Urinary bladder (tissue), 4 donors: ENCODE measurements around the gene NOL4L. TPM values are rescaled to one million over a fixed set of nuclear protein-coding genes. Genes with fewer than 3 reads are reported as not detected.
A peak's percentile ranks its signal among the peaks of the same experiment; 100 is the strongest.
"Not testable (repeated sequence)": the region's sequence is repeated elsewhere in the genome, so short reads cannot be mapped to it uniquely, and the experiment has no call there.

ENCODE experiments used
- DNase-seq: peaks from one replicate; pipeline ENCODE4 v3.0.0-alpha.2; 2015; ENCODE audit errors: extremely low spot score
- H3K27ac ChIP-seq: one replicate; pipeline ENCODE4 v1.5.1; 2013; ENCODE audit warnings: low read depth, mild to moderate bottlenecking, moderate library complexity
- H3K36me3 ChIP-seq: one replicate; pipeline ENCODE4 v1.6.1; 2013; ENCODE audit warnings: mild to moderate bottlenecking, moderate library complexity; ENCODE audit not compliant: insufficient read depth
- H3K4me1 ChIP-seq: one replicate; pipeline ENCODE4 v1.6.1; 2013; ENCODE audit warnings: mild to moderate bottlenecking, moderate library complexity; ENCODE audit not compliant: insufficient read depth
- H3K4me3 ChIP-seq: one replicate; pipeline ENCODE4 v1.5.1; 2013; ENCODE audit warnings: low read depth, low read length
- WGBS: extraction: QIAGEN DNeasy Blood & Tissue Kit; methylation state at CpG from one replicate; pipeline ENCODE4 v1.1.7; 2013; 5-methylcytosine and 5-hydroxymethylcytosine counted together
- polyA plus RNA-seq: library from polyadenylated mRNA; stranded (reverse); fragments of 200-250 nt; gene quantifications from one replicate; pipeline ENCODE4 v1.2.3, GENCODE V29; 2013
- total RNA-seq: library from RNA; depleted of rRNA; stranded (reverse); fragments of >200 nt; gene quantifications from one replicate; pipeline ENCODE4 v1.2.3, GENCODE V29; 2014
- donor health status: healthy with polysubstance abuse.
- donor health status: healthy.

The NOL4L gene
- total and polyA plus RNA-seq, 2 donors = 9.1 to 11.5 TPM

GRCh38 chr20:32596681-32597252 lies 11.6 kb upstream of the NOL4L start:
- Histone ChIP-seq H3K4me1 (no peaks in the 10 kb centered on the region), H3K36me3 (no peaks in the 10 kb centered on the region), H3K27ac (no peak overlapping the region), H3K4me3 (no peak overlapping the region)
- WGBS = 79% methylated on average over 2 of the region's 2 CpGs
- DNase-seq = no peak

DNA sequence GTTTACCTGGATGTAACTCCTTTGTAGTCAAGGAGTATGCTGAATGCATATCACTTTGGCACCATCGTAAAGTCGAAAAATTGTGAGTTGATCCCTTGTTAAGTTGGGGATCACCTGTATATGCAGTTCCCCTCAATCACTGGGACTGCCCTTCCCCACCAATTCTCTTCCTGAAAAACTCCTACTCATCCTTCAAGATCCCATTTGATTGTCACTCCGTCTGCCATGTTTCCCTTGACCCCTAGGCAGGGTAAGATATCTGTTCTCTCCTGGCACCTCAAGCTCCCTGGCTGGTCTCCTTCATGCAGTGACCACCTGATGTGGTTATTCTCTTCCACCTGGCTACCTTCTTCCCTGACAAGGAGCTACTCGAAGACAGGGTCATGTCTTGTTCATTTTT lies 10.0 kb upstream of the NOL4L start:
- 94% methylated on average over 4 of the region's 4 CpGs for WGBS
- no peaks in the 10 kb centered on the region for H3K36me3 ChIP-seq
- H3K4me3 ChIP-seq = no peak overlapping the region
- DNase-seq = no peak
- no peaks in the 10 kb centered on the region for H3K4me1 ChIP-seq
- no peak overlapping the region for H3K27ac ChIP-seq

GRCh38 chr20:32594669-32595068 lies 9.5 kb upstream of the NOL4L start:
- H3K4me3 ChIP-seq, H3K4me1 ChIP-seq, H3K36me3 ChIP-seq, DNase-seq, H3K27ac ChIP-seq: not testable (repeated sequence)
- WGBS = 95% methylated on average over 5 of the region's 5 CpGs

GRCh38 chr20:32594204-32594603 lies 9.1 kb upstream of the NOL4L start:
- H3K4me1 ChIP-seq = no peaks in the 10 kb centered on the region
- H3K36me3 ChIP-seq = no peaks in the 10 kb centered on the region
- 97% methylated on average over 5 of the region's 5 CpGs for WGBS
- H3K4me3 ChIP-seq = no peak overlapping the region
- H3K27ac ChIP-seq = no peak overlapping the region
- DNase-seq = no peak

GRCh38 chr20:32592616-32593015 lies 7.5 kb upstream of the NOL4L start:
- 95% methylated on average over 4 of the region's 4 CpGs for WGBS
- DNase-seq, H3K27ac ChIP-seq, H3K36me3 ChIP-seq, H3K4me1 ChIP-seq, H3K4me3 ChIP-seq: not testable (repeated sequence)

GRCh38 chr20:32592022-32592421 lies 6.9 kb upstream of the NOL4L start:
- Histone ChIP-seq H3K36me3 (no peaks in the 10 kb centered on the region), H3K27ac (no peak overlapping the region), H3K4me3 (no peak overlapping the region), H3K4me1 (no peaks in the 10 kb centered on the region)
- WGBS = 95% methylated on average over 3 of the region's 3 CpGs
- no peak for DNase-seq

DNA sequence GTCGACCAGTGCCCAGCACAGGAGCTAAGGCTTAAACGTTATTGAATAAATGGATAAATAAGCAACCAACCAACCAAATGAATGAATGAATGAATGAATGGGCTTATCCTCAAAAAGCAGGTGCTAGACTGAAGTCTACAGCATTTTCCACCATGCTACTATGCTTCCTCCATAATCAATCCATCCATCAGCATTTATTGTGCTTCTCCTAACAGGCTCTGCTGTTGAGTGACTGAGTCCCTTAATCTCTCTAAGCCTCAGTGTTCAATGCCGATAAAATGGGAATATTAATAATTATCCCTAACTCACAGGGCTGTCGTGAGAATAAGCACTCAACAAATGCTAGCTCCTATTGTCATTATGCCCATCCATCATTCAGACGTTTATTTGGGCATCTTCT lies 4.6 kb upstream of the NOL4L start:
- Histone ChIP-seq H3K4me1 (no peaks in the 10 kb centered on the region), H3K36me3 (no peaks in the 10 kb centered on the region), H3K4me3 (no peak overlapping the region), H3K27ac (no peak overlapping the region)
- no peak for DNase-seq
- WGBS = 77% methylated on average over 5 of the region's 5 CpGs

- DNase-seq = no peak
- Histone ChIP-seq H3K4me1 (no peaks in the 10 kb centered on the region), H3K4me3 (no peak overlapping the region), H3K36me3 (no peaks in the 10 kb centered on the region), H3K27ac (no peak overlapping the region)
- 79% methylated on average over 5 of the region's 5 CpGs for WGBS
Measured at GRCh38 chr20:32589256-32589655, 4.1 kb upstream of the NOL4L start.

- H3K4me1 ChIP-seq = no peaks in the 10 kb centered on the region
- H3K4me3 ChIP-seq = no peak overlapping the region
- WGBS = 76% methylated on average over 5 of the region's 5 CpGs
- no peaks in the 10 kb centered on the region for H3K36me3 ChIP-seq
- no peak for DNase-seq
- H3K27ac ChIP-seq = no peak overlapping the region
Measured at GRCh38 chr20:32588040-32588439, 2.9 kb upstream of the NOL4L start.

- Histone ChIP-seq H3K36me3 (no peaks in the 10 kb centered on the region), H3K4me1 (no peaks in the 10 kb centered on the region), H3K27ac (no peak overlapping the region), H3K4me3 (no peak overlapping the region)
- DNase-seq = no peak
- WGBS = 61% methylated on average over 8 of the region's 8 CpGs
Measured at GRCh38 chr20:32586291-32586690, 1.2 kb upstream of the NOL4L start.

DNA sequence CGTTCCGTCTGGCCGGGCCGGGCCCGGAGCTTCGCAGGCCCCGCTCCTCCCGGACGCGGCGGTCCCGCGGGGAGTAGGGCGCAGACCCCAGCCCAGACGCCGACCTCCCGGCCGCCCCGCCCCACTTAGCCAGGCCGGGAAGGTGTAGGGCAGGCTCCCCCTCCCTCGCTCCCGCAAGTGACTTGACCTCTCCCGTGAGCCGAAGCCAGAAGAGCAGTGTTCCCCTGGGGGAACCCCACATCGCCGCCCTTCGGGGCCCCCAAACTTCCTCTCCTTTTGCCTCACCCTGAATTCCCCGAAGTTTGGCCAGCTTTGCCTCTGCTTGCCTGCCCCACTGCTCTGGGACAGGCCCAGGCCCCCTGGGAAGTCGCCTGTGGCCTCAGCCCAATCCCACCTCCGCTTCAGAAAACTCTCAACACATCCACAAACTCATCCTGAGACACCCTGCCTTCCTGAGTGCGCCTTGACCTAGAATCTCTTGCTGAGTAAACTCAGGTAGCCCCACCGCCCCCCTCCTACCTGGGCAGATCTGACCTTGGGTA lies 524 bp upstream of the NOL4L start:
- no peak for DNase-seq
- 21% methylated on average over 32 of the region's 32 CpGs for WGBS
- H3K27ac ChIP-seq = no peak overlapping the region
- H3K4me1 ChIP-seq = no peaks in the 10 kb centered on the region
- H3K36me3 ChIP-seq = no peaks in the 10 kb centered on the region
- peak overlapping the region; percentile 56 for H3K4me3 ChIP-seq

GRCh38 chr20:32583581-32584070 lies 1.5 kb downstream of the NOL4L start:
- H3K36me3 ChIP-seq = no peaks in the 10 kb centered on the region
- WGBS = under 1% methylated on average over 45 of the region's 52 CpGs
- H3K27ac ChIP-seq = no peak overlapping the region
- DNase-seq = no peak
- H3K4me1 ChIP-seq = no peaks in the 10 kb centered on the region
- peak overlapping the region; percentile 56 for H3K4me3 ChIP-seq

DNA sequence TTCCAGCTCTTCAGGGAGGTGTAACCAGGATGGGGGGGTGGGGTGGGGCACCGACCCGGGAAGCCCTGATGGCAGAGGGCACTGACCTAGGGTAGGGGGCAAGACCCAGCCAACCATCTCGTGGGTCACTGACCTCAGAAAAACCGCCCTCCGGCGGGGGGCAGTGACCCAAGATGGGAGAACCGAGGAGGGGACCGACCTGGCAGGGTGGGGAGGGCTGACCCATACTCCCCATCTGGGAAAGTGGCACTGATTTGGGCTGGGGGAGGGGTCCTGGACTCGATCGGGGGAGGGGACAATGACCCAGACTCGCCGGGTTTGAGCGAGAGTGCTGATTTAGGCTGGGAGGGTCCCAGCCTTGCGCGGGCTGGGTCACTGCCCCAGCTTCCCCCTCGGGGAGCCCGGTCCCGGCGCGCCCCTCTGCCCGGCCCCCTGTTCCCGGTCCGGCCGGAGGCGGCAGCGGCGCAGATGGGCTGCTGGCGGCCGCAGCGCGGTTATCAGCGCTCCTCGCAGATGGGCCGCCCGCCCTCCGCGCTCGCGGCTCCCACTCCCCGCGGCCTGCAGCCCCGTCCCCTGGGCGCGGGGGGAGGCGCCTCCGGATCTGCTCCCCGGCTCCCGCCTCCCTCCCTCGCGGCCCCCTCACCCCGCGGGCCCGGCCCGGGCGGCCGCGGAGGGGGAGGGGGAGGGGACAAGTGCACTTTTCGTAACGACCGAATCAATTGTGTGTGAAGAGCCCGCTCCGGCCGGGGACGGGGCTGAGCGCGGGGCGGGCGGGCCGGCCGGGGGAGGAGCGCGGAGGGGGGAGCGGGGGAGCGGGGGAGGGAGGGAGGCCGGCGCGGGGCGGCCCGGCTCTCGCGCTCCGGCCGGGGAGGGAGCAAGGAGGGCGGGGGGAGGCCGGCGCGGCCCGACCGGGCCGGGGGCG lies 2.2 kb downstream of the NOL4L start:
- Histone ChIP-seq H3K36me3 (no peaks in the 10 kb centered on the region), H3K4me1 (no peaks in the 10 kb centered on the region), H3K4me3 (peak overlapping the region; percentile 56), H3K27ac (no peak overlapping the region)
- DNase-seq = no peak
- WGBS = 5% methylated on average over 84 of the region's 91 CpGs
